Endothelial cell of umbilical vein (primary cell): ENCODE data around the gene ZNF22.

Experiments used
- EZH2 ChIP-seq: IDR thresholded peaks from 2 replicates; pipeline ENCODE4 v1.6.1; 2012; ENCODE audit warnings: borderline replicate concordance, low read depth, mild to moderate bottlenecking, moderate library complexity, low read length, inconsistent platforms; ENCODE audit not compliant: severe bottlenecking
- FOS ChIP-seq: IDR thresholded peaks from 2 replicates; pipeline ENCODE4 v1.6.1; 2011; ENCODE audit warnings: mild to moderate bottlenecking, low read length, moderate library complexity, borderline replicate concordance; ENCODE audit not compliant: insufficient read depth
- JUN ChIP-seq: IDR thresholded peaks from 2 replicates; pipeline ENCODE4 v1.6.1; 2011; ENCODE audit warnings: borderline replicate concordance, low read depth; ENCODE audit not compliant: insufficient read length, insufficient read depth
- POLR2A ChIP-seq: IDR thresholded peaks from 2 replicates; pipeline ENCODE4 v1.6.1; 2012; ENCODE audit warnings: low read depth, mild to moderate bottlenecking, control low read depth, low read length
- POLR2AphosphoS5 ChIP-seq: IDR thresholded peaks from 2 replicates; pipeline ENCODE4 v1.6.1; 2012; ENCODE audit warnings: low read depth, mild to moderate bottlenecking, control low read depth, low read length, moderate library complexity; ENCODE audit not compliant: insufficient read depth
- TF ChIP-seq, protein P1 (sequence below), 2 donors: IDR thresholded peaks; 1 replicate in 1 of 2; 2 replicates in 1 of 2; pipeline ENCODE4 v1.5.1; 2011; ENCODE audit warnings: low read length in 2 of 2, mild to moderate bottlenecking in 2 of 2, moderate library complexity in 2 of 2, control low read depth in 1 of 2, inconsistent platforms in 1 of 2, low read depth in 1 of 2; ENCODE audit not compliant: insufficient read depth in 1 of 2; ENCODE audit errors: extremely low read depth in 1 of 2
- TF ChIP-seq, protein P2 (sequence below): IDR thresholded peaks from 2 replicates; pipeline ENCODE4 v1.6.1; 2011; ENCODE audit not compliant: insufficient read depth, insufficient read length

DNA sequence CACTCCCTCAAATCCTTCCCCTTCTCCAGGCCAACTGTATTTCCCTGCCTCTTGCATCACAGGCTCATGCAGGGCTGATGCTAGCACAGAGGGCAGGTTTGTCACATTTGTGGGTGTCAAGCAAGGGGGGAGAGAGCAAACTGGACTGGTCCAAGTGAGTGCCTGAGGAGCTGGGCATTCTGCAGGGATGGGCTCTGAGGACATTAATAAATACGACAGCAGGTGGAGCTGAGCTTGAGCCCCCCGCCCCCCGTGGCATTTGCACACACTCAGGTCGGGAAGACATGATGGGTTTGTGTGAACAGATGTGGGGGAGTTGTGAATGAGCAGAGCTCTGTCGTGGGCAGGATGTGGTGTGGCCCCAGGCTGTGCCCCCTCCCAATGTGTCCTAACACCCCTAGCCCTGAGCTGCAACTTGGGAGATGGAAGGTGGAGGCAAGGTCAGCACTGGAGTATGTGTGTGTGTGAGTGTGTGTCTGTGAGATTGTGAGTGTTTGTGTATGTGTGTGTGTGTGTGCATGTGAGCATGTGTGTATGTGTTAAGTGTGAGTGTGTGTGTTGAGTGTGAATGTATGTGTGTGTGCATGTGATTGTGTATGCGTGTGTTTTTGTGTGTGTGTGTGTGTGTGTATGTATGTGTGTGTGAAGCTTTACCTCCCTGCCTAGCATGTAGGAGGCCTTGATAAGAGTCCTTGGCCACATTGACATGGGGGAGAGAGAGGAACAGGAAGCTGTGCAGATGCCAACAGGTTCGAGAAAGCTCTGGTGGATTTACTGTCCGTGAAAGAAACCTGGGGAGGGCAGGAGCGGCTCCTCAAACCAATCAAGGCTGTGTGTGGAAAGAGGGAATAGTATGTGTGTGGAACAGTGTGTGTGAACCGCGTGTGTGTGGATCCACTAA is 32.0 kb upstream of the ZNF22 start:
- TF ChIP-seq, protein P1, sequence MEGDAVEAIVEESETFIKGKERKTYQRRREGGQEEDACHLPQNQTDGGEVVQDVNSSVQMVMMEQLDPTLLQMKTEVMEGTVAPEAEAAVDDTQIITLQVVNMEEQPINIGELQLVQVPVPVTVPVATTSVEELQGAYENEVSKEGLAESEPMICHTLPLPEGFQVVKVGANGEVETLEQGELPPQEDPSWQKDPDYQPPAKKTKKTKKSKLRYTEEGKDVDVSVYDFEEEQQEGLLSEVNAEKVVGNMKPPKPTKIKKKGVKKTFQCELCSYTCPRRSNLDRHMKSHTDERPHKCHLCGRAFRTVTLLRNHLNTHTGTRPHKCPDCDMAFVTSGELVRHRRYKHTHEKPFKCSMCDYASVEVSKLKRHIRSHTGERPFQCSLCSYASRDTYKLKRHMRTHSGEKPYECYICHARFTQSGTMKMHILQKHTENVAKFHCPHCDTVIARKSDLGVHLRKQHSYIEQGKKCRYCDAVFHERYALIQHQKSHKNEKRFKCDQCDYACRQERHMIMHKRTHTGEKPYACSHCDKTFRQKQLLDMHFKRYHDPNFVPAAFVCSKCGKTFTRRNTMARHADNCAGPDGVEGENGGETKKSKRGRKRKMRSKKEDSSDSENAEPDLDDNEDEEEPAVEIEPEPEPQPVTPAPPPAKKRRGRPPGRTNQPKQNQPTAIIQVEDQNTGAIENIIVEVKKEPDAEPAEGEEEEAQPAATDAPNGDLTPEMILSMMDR (IDR thresholded peaks at IDR 0.05; ENCODE audit: extremely low read depth in 1 of 2, insufficient read depth in 1 of 2, low read depth in 1 of 2, low read length in 2 of 2): no peak
- no peak for TF ChIP-seq POLR2AphosphoS5
- no peak for TF ChIP-seq POLR2A
- TF ChIP-seq EZH2: no peak
- TF ChIP-seq, protein P2, sequence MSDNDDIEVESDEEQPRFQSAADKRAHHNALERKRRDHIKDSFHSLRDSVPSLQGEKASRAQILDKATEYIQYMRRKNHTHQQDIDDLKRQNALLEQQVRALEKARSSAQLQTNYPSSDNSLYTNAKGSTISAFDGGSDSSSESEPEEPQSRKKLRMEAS: no peak
- TF ChIP-seq FOS: no peak
- no peak for TF ChIP-seq JUN
